Measurements from ENCODE around the gene ACY1. TPM values are rescaled to one million over a fixed set of nuclear protein-coding genes. Genes with fewer than 3 reads are reported as not detected.

Gene ACY1
- total RNA-seq, 1 experiment from 2014 or later, result 50.3 TPM

DNA sequence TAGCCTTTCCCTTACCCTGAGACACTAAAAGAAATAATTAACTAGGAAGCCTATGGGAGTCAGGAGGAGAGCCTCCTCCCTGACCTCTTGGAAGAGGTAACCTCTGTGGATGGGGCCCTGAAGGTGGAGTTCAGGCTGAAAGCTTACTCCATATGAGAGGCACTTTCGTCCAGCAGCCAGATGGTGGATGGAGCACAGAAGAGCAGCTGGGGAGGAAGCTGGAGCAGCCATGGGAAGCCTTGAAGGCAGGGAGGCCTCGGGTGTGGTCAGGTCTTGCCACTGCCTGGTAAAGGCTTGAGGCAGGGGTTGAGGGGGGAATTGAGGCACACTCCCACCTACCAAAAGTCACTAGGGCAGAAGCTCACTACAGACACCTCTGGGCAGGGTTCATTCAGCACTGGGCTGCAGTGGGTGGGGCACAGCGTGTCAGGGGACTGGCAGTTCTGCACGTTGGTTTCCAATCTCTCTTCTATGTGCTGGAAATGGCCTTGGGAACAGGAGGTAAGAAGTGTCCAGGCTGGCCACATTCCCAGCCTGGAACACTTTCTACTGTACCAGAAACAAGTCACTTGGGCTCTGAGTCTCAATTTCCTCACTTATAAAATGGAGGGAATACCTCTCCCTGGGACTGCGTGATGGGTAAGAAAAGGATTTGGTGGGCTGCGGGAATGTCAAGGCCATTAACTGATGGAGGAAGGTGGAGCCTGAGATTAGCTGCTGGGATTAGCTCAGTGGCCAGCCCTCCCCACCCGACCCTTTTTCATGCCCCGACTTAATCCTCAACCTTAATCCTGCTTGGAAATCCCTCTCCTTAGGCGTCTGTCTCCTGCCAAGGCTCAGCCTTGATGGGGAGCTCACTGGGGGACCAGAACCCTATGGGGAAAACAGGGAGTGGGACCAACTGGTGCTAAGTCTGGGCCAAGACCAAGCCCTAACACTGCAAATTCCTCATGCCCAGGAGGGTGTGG, 21.4 kb upstream of the ACY1 start:
- no peak for DNase-seq (ENCODE audit: low read depth, low spot score)
- BruUV-seq (replicated peaks), result no TSS peak
- Histone ChIP-seq H3K9me3 (ENCODE audit: control insufficient read depth, insufficient read depth, low read depth, low read length) (no peaks in the 10 kb centered on the region), H3K27ac (ENCODE audit: low read length) (no peak overlapping the region), H3K4me3 (ENCODE audit: low read depth in 2 of 2, low read length in 2 of 2) (no peak overlapping the region), H3K4me1 (ENCODE audit: control insufficient read depth, insufficient read depth, low read length) (no peaks in the 10 kb centered on the region; the same call in none of the 2 replicates), H3K27me3 (ENCODE audit: control insufficient read depth, insufficient read depth, low read length) (no peaks in the 10 kb centered on the region), H3K36me3 (ENCODE audit: control insufficient read depth, insufficient read depth, low read length) (no peaks in the 10 kb centered on the region)
- intact Hi-C loops (cut with micrococcal nuclease; ENCODE audit: unreplicated experiment) (no loop called here), in situ Hi-C loops (cut with HindIII; ENCODE audit: low pct_unique_long_range_greater_than_20kb, low sequenced_read_pairs) (no loop called here)
- ChIA-PET POLR2A (no interaction called here), CTCF (interaction anchor here (0.9 kb wide), 1 partner anchor 19 kb away, joined by 3 read pairs; no protein-coding TSS in a partner anchor)
- no peak for ATAC-seq
- no peak for TF ChIP-seq CTCF (IDR thresholded peaks at IDR 0.05)
- no peak for TF ChIP-seq REST (IDR thresholded peaks at IDR 0.05; ENCODE audit: insufficient read depth in 1 of 2, low read depth in 2 of 2, low read length in 1 of 2)
- TF ChIP-seq TCF7L2 (IDR thresholded peaks at IDR 0.05; ENCODE audit: low read depth, low read length), result no peak
- TF ChIP-seq SIN3A (IDR thresholded peaks at IDR 0.05; ENCODE audit: borderline replicate concordance, insufficient read depth, low read depth, low read length), result no peak
- TF ChIP-seq POLR2AphosphoS5 (IDR thresholded peaks at IDR 0.05; ENCODE audit: low read depth, low read length), result no peak

- H3K27me3 ChIP-seq (ENCODE audit: control insufficient read depth, insufficient read depth, low read length), result no peaks in the 10 kb centered on the region
Observed at GRCh38 chr3:51962854-51963530, 20.3 kb upstream of the ACY1 start.

More at GRCh38 chr3:51962854-51963530, 20.3 kb upstream of the ACY1 start:
- H3K27ac ChIP-seq (ENCODE audit: low read length), result no peak overlapping the region
- intact Hi-C loops (cut with micrococcal nuclease; ENCODE audit: unreplicated experiment) (no loop called here), in situ Hi-C loops (cut with HindIII; ENCODE audit: low pct_unique_long_range_greater_than_20kb, low sequenced_read_pairs) (no loop called here)
- ChIA-PET POLR2A (interaction anchor here (0.6 kb wide), 1 partner anchor 220 kb away, joined by 4 read pairs; no protein-coding TSS in a partner anchor), CTCF (no interaction called here)
- H3K36me3 ChIP-seq (ENCODE audit: control insufficient read depth, insufficient read depth, low read length), result no peaks in the 10 kb centered on the region
- DNase-seq (ENCODE audit: low read depth, low spot score), result no peak
- H3K9me3 ChIP-seq (ENCODE audit: control insufficient read depth, insufficient read depth, low read depth, low read length), result no peaks in the 10 kb centered on the region
- H3K4me1 ChIP-seq (ENCODE audit: control insufficient read depth, insufficient read depth, low read length), result no peaks in the 10 kb centered on the region; the same call in none of the 2 replicates
- BruUV-seq (replicated peaks), result no TSS peak
- H3K4me3 ChIP-seq (ENCODE audit: low read depth in 2 of 2, low read length in 2 of 2), result no peak overlapping the region
- ATAC-seq, result no peak
- TF ChIP-seq REST (IDR thresholded peaks at IDR 0.05; ENCODE audit: insufficient read depth in 1 of 2, low read depth in 2 of 2, low read length in 1 of 2), result no peak
- TF ChIP-seq SIN3A (IDR thresholded peaks at IDR 0.05; ENCODE audit: borderline replicate concordance, insufficient read depth, low read depth, low read length), result no peak
- no peak for TF ChIP-seq CTCF (IDR thresholded peaks at IDR 0.05)
- no peak for TF ChIP-seq POLR2AphosphoS5 (IDR thresholded peaks at IDR 0.05; ENCODE audit: low read depth, low read length)
- no peak for TF ChIP-seq TCF7L2 (IDR thresholded peaks at IDR 0.05; ENCODE audit: low read depth, low read length)

Measured in Panc1 (cell line).